Smooth muscle cell (in vitro differentiated cells): Measurements from ENCODE around the gene KIF3A. TPM values are rescaled to one million over a fixed set of nuclear protein-coding genes. Genes with fewer than 3 reads are reported as not detected.

ENCODE experiments used
- DNase-seq: peaks from one replicate; lab custom pipeline; 2025; ENCODE audit not compliant: unreplicated experiment; lab: John Stamatoyannopoulos, UW
- H2AFZ ChIP-seq: fragments of 200-600 bp; sonication (generic); 2 replicates; pipeline ENCODE4 v1.6.0; 2016; ENCODE audit warnings: antibody characterized with exemption, low read depth, mild to moderate bottlenecking
- H3F3A ChIP-seq: fragments of 200-600 bp; sonication (generic); 2 replicates; pipeline ENCODE4 v1.6.0; 2017; ENCODE audit warnings: antibody characterized with exemption, low read depth
- H3K27ac ChIP-seq: fragments of 200-600 bp; sonication (generic); 2 replicates; pipeline ENCODE4 v1.5.1; 2016; ENCODE audit warnings: low read depth, mild to moderate bottlenecking
- H3K27me3 ChIP-seq: fragments of 200-600 bp; sonication (generic); 2 replicates; pipeline ENCODE4 v1.6.1; 2016; ENCODE audit warnings: low read depth, mild to moderate bottlenecking
- H3K36me3 ChIP-seq: fragments of 200-600 bp; sonication (generic); 2 replicates; pipeline ENCODE4 v1.5.1; 2016; ENCODE audit warnings: low read depth
- H3K4me1 ChIP-seq: fragments of 200-600 bp; sonication (generic); 2 replicates; pipeline ENCODE4 v1.5.1; 2016; ENCODE audit warnings: low read depth
- H3K4me2 ChIP-seq: fragments of 200-600 bp; sonication (generic); 2 replicates; pipeline ENCODE4 v1.6.0; 2016; ENCODE audit warnings: mild to moderate bottlenecking
- H3K4me3 ChIP-seq: fragments of 200-600 bp; sonication (generic); 2 replicates; pipeline ENCODE4 v1.5.1; 2016; ENCODE audit warnings: mild to moderate bottlenecking
- H3K79me2 ChIP-seq: fragments of 200-600 bp; sonication (generic); 2 replicates; pipeline ENCODE4 v1.6.0; 2016; ENCODE audit warnings: low read depth, mild to moderate bottlenecking
- H3K9ac ChIP-seq: fragments of 200-600 bp; sonication (generic); 2 replicates; pipeline ENCODE4 v1.6.0; 2016; ENCODE audit warnings: low read depth
- H3K9me3 ChIP-seq: fragments of 200-600 bp; sonication (generic); replicated peaks from 2 replicates; pipeline ENCODE4 v1.5.1; 2016; ENCODE audit warnings: low read depth
- H4K20me1 ChIP-seq: fragments of 200-600 bp; sonication (generic); 2 replicates; pipeline ENCODE4 v1.6.0; 2016; ENCODE audit warnings: low read depth
- WGBS: methylation state at CpG from one replicate; pipeline ENCODE4 v1.1.7; 2016; ENCODE audit warnings: low lambda C conversion rate; 5-methylcytosine and 5-hydroxymethylcytosine counted together
- polyA plus RNA-seq: library from polyadenylated mRNA; unstranded; fragments of >200 nt; fragmentation: Nextera tagmentation; extraction: Ambion mirVana; gene quantifications from 2 replicates; pipeline ENCODE4 v1.2.1, GENCODE V29; 2016
- total RNA-seq: library from RNA; depleted of rRNA; stranded (reverse); fragments of >200 nt; gene quantifications from 2 replicates; pipeline ENCODE4 v1.2.3, GENCODE V29; 2014
- TF ChIP-seq, protein P1 (sequence below): fragments of 200-600 bp; sonication (generic); IDR thresholded peaks from 2 replicates; pipeline ENCODE4 v1.5.1; 2017; ENCODE audit warnings: borderline replicate concordance, mild to moderate bottlenecking, antibody characterized with exemption; ENCODE audit not compliant: insufficient read depth, poor library complexity, severe bottlenecking

The KIF3A gene
- total and polyA plus RNA-seq, 2 experiments from 2014 or later = 12.6 to 21.4 TPM

DNA sequence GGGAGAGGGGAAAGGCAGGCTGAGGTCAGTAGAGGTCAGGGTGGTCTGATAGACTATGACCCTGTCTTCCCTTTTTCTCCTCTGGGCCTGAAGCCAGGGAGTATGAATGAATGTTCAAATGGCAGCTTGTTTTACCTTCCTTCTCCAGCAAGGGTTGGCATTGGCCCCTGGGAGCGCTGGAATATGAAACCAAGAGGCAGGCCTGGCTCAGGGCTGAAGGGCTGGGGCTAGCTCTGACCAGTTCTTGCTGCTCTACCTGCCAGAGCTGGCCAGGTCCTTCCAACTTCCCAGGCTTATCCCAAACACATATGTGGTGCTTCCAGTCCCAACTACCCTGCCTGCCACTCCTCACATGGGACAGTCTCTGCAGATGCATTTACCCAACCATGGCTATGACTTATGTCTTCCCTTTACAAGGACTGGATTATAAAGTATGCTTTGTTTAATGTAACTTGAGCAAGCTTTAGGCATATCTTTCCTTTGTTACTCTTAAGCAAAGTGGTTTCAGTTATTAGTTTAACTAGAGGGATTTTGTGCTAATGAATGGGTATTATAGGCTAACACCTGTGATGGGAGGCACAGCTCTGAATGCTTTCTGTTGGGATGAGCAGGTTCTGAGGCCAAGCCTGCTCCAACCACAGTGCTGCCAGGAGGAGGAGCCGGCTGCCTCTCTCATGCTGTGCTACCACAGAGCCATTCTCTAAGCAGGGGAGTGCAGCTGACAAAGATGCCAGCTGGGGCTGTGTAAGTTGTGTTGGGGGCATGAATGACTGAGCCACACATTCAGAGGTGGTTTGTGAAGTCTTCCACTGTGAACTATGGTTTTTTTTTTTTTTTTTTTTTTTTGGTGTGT is 16.0 kb upstream of the KIF3A start:
- peaks cover 21% of the 10 kb centered on the region for H3K27me3 ChIP-seq
- 64% methylated on average over 2 of the region's 2 CpGs for WGBS
- TF ChIP-seq, protein P1, sequence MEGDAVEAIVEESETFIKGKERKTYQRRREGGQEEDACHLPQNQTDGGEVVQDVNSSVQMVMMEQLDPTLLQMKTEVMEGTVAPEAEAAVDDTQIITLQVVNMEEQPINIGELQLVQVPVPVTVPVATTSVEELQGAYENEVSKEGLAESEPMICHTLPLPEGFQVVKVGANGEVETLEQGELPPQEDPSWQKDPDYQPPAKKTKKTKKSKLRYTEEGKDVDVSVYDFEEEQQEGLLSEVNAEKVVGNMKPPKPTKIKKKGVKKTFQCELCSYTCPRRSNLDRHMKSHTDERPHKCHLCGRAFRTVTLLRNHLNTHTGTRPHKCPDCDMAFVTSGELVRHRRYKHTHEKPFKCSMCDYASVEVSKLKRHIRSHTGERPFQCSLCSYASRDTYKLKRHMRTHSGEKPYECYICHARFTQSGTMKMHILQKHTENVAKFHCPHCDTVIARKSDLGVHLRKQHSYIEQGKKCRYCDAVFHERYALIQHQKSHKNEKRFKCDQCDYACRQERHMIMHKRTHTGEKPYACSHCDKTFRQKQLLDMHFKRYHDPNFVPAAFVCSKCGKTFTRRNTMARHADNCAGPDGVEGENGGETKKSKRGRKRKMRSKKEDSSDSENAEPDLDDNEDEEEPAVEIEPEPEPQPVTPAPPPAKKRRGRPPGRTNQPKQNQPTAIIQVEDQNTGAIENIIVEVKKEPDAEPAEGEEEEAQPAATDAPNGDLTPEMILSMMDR = no peak

DNA sequence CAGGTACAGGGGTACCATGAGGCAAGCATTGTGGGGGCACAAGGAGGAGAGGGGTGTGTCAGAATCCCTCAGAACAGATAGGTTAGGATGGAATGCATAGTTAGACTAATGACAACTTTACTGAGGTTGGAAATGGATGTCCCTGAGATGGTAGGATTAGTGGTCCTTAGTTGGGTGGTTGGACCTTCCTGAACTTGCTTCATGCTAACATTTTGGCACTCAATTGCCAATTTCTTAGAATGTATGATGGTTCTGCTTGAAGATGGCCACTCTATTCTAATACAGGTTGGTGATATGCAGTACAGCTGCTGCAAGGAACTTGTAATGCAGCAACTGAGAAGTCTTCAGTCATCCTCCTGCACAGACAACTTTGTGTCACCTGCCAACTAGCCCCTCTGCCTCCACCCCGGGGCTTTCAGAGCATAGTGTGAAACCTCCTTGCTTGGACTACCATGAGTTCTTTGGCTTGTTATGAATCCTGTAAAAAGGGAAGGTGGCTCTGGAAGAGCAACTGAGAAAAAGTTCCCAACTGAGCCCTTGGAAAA is 15.3 kb upstream of the KIF3A start:
- H2AFZ ChIP-seq = no peak overlapping the region
- no peaks in the 10 kb centered on the region for H3F3A ChIP-seq
- no peak overlapping the region for H3K4me2 ChIP-seq
- peaks cover 28% of the 10 kb centered on the region for H3K27me3 ChIP-seq
- no peaks in the 10 kb centered on the region for H3K9me3 ChIP-seq
- no peaks in the 10 kb centered on the region for H3K36me3 ChIP-seq
- H3K4me1 ChIP-seq = peaks cover 12% of the 10 kb centered on the region
- H3K9ac ChIP-seq = no peak overlapping the region
- TF ChIP-seq, protein P1 = no peak
- DNase-seq = no peak
- H3K79me2 ChIP-seq = no peaks in the 10 kb centered on the region
- no peak overlapping the region for H3K4me3 ChIP-seq
- WGBS = 96% methylated on average over 1 of the region's 1 CpG
- H4K20me1 ChIP-seq = peaks cover 6% of the 10 kb centered on the region
- no peak overlapping the region for H3K27ac ChIP-seq

More for the DNA sequence above, 16.0 kb upstream of the KIF3A start:
- Histone ChIP-seq H3K9me3 (no peaks in the 10 kb centered on the region), H3K4me3 (no peak overlapping the region), H3K79me2 (no peaks in the 10 kb centered on the region), H3K9ac (no peak overlapping the region), H3K4me2 (no peak overlapping the region), H3K4me1 (peaks cover 12% of the 10 kb centered on the region), H3K27ac (no peak overlapping the region), H3K36me3 (no peaks in the 10 kb centered on the region), H3F3A (no peaks in the 10 kb centered on the region), H4K20me1 (peaks cover 6% of the 10 kb centered on the region), H2AFZ (no peak overlapping the region)
- no peak for DNase-seq

DNA sequence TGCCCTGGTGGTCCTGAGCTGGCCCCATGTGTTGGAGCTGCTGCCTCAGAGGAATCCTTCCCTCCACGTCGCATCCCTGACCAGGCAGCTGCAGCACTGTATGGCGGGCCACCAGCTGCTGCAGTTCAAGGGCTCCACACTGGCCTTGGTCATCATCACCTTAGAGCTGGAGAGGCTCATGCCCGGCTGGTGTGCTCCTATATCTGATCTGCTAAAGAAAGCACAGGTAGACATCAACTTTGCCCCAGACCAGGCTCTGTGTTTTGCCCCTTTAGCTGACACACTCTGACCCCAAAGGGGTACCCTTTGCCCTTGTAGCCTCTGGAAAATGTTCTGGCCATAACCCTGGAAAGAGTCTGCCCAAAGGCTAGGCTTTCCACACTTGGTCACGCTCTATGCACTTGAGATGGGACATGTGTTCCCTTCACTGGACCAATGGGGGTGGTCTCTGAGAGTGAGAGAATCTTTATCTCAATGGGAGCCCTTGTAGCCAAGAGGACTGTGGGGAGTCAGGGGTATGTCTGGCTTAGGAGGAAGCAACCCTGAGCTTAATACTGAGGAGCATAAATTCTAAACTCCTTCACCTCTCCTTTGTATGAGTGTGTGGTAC is 14.7 kb upstream of the KIF3A start:
- Histone ChIP-seq H3K4me3 (no peak overlapping the region), H3K9ac (no peak overlapping the region), H3K4me2 (no peak overlapping the region), H3K27me3 (peaks cover 34% of the 10 kb centered on the region), H3K4me1 (peaks cover 13% of the 10 kb centered on the region), H2AFZ (no peak overlapping the region), H4K20me1 (peaks cover 6% of the 10 kb centered on the region), H3K9me3 (no peaks in the 10 kb centered on the region), H3K36me3 (no peaks in the 10 kb centered on the region), H3F3A (no peaks in the 10 kb centered on the region), H3K79me2 (no peaks in the 10 kb centered on the region), H3K27ac (no peak overlapping the region)
- TF ChIP-seq, protein P1 = no peak
- DNase-seq = no peak
- WGBS = 88% methylated on average over 5 of the region's 5 CpGs
